Smooth muscle cell (in vitro differentiated cells): ENCODE data around the gene GGA2. TPM values are rescaled to one million over a fixed set of nuclear protein-coding genes. Genes with fewer than 3 reads are reported as not detected.

Experiments
- DNase-seq: peaks from one replicate; lab custom pipeline; 2025; ENCODE audit not compliant: unreplicated experiment; lab: John Stamatoyannopoulos, UW
- H2AFZ ChIP-seq: fragments of 200-600 bp; sonication (generic); 2 replicates; pipeline ENCODE4 v1.6.0; 2016; ENCODE audit warnings: antibody characterized with exemption, low read depth, mild to moderate bottlenecking
- H3F3A ChIP-seq: fragments of 200-600 bp; sonication (generic); 2 replicates; pipeline ENCODE4 v1.6.0; 2017; ENCODE audit warnings: antibody characterized with exemption, low read depth
- H3K27ac ChIP-seq: fragments of 200-600 bp; sonication (generic); 2 replicates; pipeline ENCODE4 v1.5.1; 2016; ENCODE audit warnings: low read depth, mild to moderate bottlenecking
- H3K27me3 ChIP-seq: fragments of 200-600 bp; sonication (generic); 2 replicates; pipeline ENCODE4 v1.6.1; 2016; ENCODE audit warnings: low read depth, mild to moderate bottlenecking
- H3K36me3 ChIP-seq: fragments of 200-600 bp; sonication (generic); 2 replicates; pipeline ENCODE4 v1.5.1; 2016; ENCODE audit warnings: low read depth
- H3K4me1 ChIP-seq: fragments of 200-600 bp; sonication (generic); 2 replicates; pipeline ENCODE4 v1.5.1; 2016; ENCODE audit warnings: low read depth
- H3K4me2 ChIP-seq: fragments of 200-600 bp; sonication (generic); 2 replicates; pipeline ENCODE4 v1.6.0; 2016; ENCODE audit warnings: mild to moderate bottlenecking
- H3K4me3 ChIP-seq: fragments of 200-600 bp; sonication (generic); 2 replicates; pipeline ENCODE4 v1.5.1; 2016; ENCODE audit warnings: mild to moderate bottlenecking
- H3K79me2 ChIP-seq: fragments of 200-600 bp; sonication (generic); 2 replicates; pipeline ENCODE4 v1.6.0; 2016; ENCODE audit warnings: low read depth, mild to moderate bottlenecking
- H3K9ac ChIP-seq: fragments of 200-600 bp; sonication (generic); 2 replicates; pipeline ENCODE4 v1.6.0; 2016; ENCODE audit warnings: low read depth
- H3K9me3 ChIP-seq: fragments of 200-600 bp; sonication (generic); replicated peaks from 2 replicates; pipeline ENCODE4 v1.5.1; 2016; ENCODE audit warnings: low read depth
- H4K20me1 ChIP-seq: fragments of 200-600 bp; sonication (generic); 2 replicates; pipeline ENCODE4 v1.6.0; 2016; ENCODE audit warnings: low read depth
- WGBS: methylation state at CpG from one replicate; pipeline ENCODE4 v1.1.7; 2016; ENCODE audit warnings: low lambda C conversion rate; 5-methylcytosine and 5-hydroxymethylcytosine counted together
- polyA plus RNA-seq: library from polyadenylated mRNA; unstranded; fragments of >200 nt; fragmentation: Nextera tagmentation; extraction: Ambion mirVana; gene quantifications from 2 replicates; pipeline ENCODE4 v1.2.1, GENCODE V29; 2016
- total RNA-seq: library from RNA; depleted of rRNA; stranded (reverse); fragments of >200 nt; gene quantifications from 2 replicates; pipeline ENCODE4 v1.2.3, GENCODE V29; 2014
- TF ChIP-seq, protein P1 (sequence below): fragments of 200-600 bp; sonication (generic); IDR thresholded peaks from 2 replicates; pipeline ENCODE4 v1.5.1; 2017; ENCODE audit warnings: borderline replicate concordance, mild to moderate bottlenecking, antibody characterized with exemption; ENCODE audit not compliant: insufficient read depth, poor library complexity, severe bottlenecking

The GGA2 gene
- total and polyA plus RNA-seq, 2 experiments from 2014 or later = 32.2 to 42.5 TPM

DNA sequence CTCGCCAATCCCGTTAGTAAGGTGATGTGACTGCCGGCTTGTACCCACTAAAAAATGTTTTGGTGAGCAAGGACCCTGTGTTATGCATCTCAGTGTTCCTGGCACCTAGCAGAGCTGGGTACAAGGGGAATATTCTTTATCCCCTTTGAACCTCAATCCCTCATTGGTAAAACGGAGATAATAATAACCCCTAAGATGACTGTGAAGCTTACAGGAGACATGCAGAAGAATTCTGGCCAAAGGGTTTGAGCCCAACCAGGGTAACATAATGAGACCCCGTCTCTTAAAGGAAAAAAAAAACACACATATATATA, 896 bp downstream of the GGA2 start:
- Histone ChIP-seq H3K27ac (no peak overlapping the region), H3K4me3 (peak overlapping the region; percentile 79), H3K9ac (peak overlapping the region; percentile 54), H3K4me1 (peaks cover 27% of the 10 kb centered on the region), H4K20me1 (peaks cover 54% of the 10 kb centered on the region), H3K79me2 (peaks cover 49% of the 10 kb centered on the region), H3K4me2 (peak overlapping the region; percentile 86), H3F3A (peaks cover 12% of the 10 kb centered on the region), H3K27me3 (no peaks in the 10 kb centered on the region), H3K36me3 (no peaks in the 10 kb centered on the region), H2AFZ (no peak overlapping the region), H3K9me3 (no peaks in the 10 kb centered on the region)
- TF ChIP-seq, protein P1, sequence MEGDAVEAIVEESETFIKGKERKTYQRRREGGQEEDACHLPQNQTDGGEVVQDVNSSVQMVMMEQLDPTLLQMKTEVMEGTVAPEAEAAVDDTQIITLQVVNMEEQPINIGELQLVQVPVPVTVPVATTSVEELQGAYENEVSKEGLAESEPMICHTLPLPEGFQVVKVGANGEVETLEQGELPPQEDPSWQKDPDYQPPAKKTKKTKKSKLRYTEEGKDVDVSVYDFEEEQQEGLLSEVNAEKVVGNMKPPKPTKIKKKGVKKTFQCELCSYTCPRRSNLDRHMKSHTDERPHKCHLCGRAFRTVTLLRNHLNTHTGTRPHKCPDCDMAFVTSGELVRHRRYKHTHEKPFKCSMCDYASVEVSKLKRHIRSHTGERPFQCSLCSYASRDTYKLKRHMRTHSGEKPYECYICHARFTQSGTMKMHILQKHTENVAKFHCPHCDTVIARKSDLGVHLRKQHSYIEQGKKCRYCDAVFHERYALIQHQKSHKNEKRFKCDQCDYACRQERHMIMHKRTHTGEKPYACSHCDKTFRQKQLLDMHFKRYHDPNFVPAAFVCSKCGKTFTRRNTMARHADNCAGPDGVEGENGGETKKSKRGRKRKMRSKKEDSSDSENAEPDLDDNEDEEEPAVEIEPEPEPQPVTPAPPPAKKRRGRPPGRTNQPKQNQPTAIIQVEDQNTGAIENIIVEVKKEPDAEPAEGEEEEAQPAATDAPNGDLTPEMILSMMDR = no peak
- DNase-seq = no peak
- under 1% methylated on average over 5 of the region's 5 CpGs for WGBS

GRCh38 chr16:23508589-23509440, 1.5 kb downstream of the GGA2 start:
- peaks cover 14% of the 10 kb centered on the region for H3F3A ChIP-seq
- peaks cover 53% of the 10 kb centered on the region for H3K79me2 ChIP-seq
- no peaks in the 10 kb centered on the region for H3K27me3 ChIP-seq
- peaks cover 33% of the 10 kb centered on the region for H3K4me1 ChIP-seq
- H3K36me3 ChIP-seq = no peaks in the 10 kb centered on the region
- H3K4me3 ChIP-seq = peak overlapping the region; percentile 79
- H3K4me2 ChIP-seq = peak overlapping the region; percentile 86
- H3K27ac ChIP-seq = no peak overlapping the region
- H2AFZ ChIP-seq = no peak overlapping the region
- TF ChIP-seq, protein P1 = no peak
- no peak for DNase-seq
- WGBS = 19% methylated on average over 28 of the region's 28 CpGs
- H3K9ac ChIP-seq = peak overlapping the region; percentile 13
- H4K20me1 ChIP-seq = peaks cover 60% of the 10 kb centered on the region
- H3K9me3 ChIP-seq = no peaks in the 10 kb centered on the region

- WGBS = 94% methylated on average over 8 of the region's 8 CpGs
- TF ChIP-seq, protein P1 = no peak
Measured at GRCh38 chr16:23506606-23506994, 3.7 kb downstream of the GGA2 start.

More at GRCh38 chr16:23506606-23506994, 3.7 kb downstream of the GGA2 start:
- DNase-seq = no peak
- no peak overlapping the region for H3K27ac ChIP-seq
- peaks cover 82% of the 10 kb centered on the region for H4K20me1 ChIP-seq
- H3F3A ChIP-seq = peaks cover 14% of the 10 kb centered on the region
- H3K79me2 ChIP-seq = peaks cover 75% of the 10 kb centered on the region
- no peaks in the 10 kb centered on the region for H3K36me3 ChIP-seq
- no peak overlapping the region for H2AFZ ChIP-seq
- H3K4me1 ChIP-seq = peaks cover 42% of the 10 kb centered on the region
- no peaks in the 10 kb centered on the region for H3K27me3 ChIP-seq
- H3K9me3 ChIP-seq = no peaks in the 10 kb centered on the region
- no peak overlapping the region for H3K4me2 ChIP-seq
- H3K9ac ChIP-seq = no peak overlapping the region
- H3K4me3 ChIP-seq = no peak overlapping the region
